Renal pelvis (tissue), 4 donors: Measurements from ENCODE around the gene FLNB. TPM values are rescaled to one million over a fixed set of nuclear protein-coding genes. Genes with fewer than 3 reads are reported as not detected.
"Not testable (repeated sequence)": the region's sequence is repeated elsewhere in the genome, so short reads cannot be mapped to it uniquely, and the experiment has no call there.

Experiments
- DNase-seq: peaks from one replicate; pipeline ENCODE4 v3.0.0-alpha.2; 2013
- polyA plus RNA-seq, 3 donors: library from polyadenylated mRNA; unstranded; fragments of 120-200 nt; gene quantifications; one replicate each; pipeline ENCODE4 v1.2.1, GENCODE V29; 2013; ENCODE audit not compliant: insufficient read length in 3 of 3

FLNB gene
- polyA plus RNA-seq, 3 donors = 174 to 181 (median 181) TPM

DNA sequence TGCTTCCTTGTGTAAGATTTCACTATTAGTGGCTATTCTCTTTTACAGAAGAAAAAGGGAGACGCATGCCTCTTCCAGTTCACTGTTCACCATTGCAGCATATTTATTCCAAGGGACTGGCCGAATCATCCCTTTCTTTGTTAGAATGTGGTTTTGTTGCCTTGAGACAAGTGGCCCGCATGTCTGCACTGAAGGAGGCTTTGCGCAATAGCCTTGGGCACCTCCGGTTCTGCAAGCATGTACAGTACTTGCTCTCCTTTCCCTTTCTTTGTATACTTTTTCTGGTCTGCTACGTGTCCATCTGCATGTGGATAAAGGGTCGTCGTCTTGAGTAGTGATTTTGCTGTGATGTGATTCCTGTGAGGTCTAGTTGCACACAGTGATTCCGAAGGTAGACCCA, 43.0 kb downstream of the FLNB start:
- DNase-seq = no peak

DNA sequence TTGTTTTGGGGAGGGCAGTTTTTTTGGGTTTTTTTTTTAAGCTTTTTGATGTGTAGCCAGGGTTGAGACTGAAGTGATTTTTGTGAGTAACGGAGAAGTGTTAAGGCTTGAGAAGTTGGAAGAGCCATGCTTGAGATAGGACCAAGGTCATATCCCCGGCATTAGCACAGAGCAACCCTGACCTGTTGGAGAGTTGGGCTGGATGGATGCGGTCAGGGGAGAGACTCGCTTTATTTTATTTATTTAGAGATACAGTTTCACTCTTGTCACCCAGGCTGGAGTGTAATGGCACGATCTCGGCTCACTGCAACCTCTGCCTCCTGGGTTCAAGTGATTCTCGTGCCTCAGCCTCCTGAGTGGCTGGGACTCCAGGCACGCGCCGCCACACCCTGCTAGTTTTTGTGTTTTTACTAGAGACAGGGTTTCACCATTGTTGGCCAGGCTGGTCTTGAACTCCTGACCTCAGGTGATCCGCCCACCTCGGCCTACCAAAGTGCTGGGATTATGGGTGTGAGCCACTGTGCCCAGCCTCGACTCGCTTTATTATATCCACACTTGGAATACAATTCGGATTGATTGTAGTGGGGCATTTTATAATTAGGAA, 43.5 kb downstream of the FLNB start:
- DNase-seq = not testable (repeated sequence)

DNA sequence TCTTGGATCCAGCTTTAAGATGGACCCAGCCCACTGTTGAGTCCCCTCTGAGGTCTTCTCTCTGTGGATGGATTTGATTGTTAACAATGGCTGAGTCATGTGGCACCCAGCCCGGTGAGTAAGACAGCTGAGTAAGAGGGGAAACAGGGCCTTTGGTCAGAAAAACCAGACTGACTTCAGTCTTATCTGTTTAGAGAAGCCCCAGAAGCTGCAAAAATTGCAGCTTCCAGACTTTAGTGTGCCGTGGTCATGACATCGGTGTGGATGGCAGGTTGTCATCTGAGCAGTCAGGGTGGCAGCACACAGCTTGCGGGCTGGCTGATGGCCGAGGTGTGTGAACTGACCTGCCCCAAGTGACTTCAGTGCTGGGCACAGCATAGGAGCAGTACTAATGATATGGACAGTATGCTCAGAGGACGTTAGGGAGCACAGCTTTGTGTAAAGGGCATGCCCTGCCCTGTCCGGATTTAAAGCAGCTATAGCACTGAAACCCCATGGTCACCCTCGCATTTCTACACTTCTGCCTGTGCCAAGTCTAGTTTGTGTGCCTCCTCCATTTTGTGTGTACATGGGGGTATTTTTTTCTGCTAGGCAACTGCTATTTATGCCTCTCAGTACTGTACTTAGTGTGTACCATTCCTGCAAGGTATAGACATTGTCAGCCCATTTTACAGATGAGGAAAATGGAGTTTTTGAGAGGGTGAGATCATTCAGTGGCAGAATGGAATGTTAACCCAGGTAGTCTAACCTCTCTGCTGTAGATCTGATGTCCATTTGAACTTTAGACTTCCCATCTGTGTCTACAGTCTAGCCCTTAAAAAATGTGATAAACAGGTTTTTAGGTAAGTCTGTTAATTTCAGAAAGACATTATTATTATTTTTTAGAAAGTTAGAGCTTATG, 44.4 kb downstream of the FLNB start:
- DNase-seq = no peak

DNA sequence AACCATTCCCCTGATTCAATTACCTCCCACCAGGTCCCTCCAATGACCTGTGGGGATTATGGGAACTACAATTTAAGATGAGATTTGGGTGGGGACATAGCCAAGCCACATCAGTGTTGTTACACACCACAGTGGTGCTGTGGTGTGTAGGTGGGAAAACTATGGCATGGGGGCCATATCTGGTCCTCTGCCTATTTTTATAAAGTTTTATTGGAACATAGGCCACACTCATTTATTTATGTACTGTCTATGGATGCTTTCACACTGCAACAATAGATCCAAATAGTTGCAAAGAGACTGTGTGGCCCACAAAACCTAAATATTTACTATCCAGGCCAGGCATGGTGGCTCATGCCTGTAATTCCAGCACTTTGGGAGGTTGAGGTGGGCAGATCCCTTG, 46.4 kb downstream of the FLNB start:
- DNase-seq = no peak

DNA sequence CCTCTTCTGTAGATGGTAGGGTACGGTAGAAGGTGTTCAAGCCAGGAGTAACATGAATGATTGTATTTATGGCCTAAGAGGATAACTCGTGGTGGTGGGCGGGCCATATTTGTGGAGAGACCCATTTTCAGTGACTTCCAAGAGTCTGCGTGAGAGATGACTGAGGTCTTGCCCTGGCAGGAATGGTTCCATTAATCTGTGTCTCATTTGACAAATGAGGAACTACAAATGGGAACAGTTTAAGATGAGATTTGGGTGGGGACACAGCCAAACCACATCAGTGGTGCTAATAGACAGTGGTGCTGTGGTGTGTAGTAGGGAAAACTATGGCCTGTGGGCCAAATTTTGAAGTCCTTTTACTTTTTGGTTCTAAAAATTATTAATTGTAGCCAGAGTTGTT, 47.1 kb downstream of the FLNB start:
- DNase-seq = no peak

DNA sequence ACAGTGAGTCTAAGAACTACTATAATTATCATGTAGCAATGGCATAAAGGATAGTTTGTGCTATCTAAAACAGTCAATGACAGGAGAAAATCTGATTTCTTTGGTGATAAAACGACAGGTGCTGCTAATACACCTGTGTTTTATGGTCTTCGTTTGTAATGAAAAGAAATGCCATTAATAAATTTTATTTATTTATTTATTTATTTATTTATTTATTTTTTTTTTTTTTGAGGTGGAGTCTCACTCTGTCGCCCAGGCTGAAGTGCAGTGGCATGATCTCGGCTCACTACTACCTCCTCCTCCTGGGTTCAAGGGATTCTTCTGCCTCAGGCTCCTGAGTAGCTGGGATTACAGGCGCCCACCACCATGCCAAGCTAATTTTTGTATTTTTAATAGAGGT, 47.7 kb downstream of the FLNB start:
- not testable (repeated sequence) for DNase-seq

DNA sequence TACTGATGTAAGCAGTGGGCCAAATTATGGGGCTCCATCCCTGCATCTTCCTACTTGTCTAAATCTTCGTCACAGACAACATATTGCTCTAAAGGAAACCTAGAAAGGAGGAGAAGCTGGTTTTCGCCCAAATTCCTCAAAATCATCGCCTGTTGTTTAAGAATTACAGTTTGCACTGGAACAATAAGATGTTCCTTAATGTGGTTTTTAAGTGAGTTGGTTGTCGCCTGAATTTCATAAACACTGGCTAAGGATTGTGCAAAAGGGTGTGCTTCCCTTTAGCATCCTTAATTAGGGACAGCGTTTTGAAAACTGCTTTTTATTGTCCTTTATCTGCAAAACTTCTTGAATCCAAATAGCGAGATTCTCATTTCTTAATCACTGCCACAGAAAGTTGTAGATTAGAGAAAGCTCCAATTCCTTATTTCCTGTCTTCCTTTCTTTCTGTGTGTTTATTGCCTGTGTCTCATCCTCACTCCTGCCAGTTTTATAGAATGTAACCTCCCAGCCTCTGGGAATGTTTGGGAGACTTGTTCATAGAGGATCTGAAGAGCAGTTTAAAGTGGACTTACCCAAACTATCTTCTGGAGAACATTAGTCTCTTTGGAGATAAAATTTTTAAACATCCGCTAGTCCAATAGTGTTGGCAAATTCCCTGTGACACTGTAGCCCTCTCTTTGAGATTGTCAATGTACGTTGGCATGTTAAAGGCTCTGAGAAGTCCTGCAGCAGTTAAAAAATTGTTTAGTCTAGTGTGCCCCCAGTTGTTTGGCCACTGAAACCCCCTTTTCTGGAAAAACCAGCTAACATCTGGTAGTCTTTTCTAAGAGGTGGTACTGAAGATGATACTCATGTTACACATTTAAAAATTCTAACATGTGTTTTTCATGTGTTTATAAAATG, 50.4 kb downstream of the FLNB start:
- DNase-seq = no peak

DNA sequence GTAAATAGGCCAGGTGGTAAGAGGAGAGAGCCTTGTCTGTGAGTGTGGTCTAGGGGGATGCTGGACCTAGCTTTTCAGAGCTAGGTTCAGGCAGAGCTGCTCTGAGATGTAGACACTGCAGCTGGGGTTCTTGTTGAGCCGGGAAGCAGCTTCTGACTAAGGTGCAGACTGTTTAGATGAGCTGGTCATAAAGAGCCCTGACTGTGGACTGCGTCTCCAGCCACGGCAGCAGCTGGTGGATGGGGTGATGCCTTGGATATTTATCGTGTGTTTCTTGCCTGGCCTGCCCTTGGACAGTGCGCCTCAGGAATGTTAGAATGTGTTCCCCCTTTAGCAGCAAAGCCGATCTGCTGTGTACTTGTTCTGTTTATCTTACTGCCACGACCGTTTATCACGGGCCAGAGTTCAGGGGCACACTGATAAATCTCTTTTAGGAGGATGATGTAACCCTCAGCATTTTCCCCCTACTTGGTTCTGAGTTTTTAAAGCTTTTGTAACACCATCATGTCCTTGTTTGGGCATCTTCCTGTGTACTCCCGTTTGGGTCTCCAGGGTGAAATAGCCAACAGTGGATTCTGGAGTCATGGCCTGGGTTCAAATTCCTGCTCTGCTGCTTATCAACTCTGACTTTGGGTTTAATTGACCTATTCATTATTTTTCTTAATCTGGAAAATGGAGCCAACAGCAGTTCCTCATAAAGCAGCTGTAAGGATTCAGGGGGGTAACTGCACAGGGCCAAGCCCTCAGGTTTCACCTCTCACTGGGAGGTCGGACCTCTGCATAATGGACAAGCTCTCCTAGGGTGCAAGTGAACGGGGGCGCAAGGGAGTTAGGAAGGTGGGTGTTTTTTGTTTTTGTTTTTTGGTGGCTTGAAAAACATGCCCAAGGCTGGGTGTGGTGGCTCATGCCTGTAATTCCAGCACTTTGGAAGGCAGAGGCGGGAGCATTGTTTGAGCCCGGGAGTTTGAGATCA, 51.4 kb downstream of the FLNB start:
- DNase-seq = peak; percentile 93

DNA sequence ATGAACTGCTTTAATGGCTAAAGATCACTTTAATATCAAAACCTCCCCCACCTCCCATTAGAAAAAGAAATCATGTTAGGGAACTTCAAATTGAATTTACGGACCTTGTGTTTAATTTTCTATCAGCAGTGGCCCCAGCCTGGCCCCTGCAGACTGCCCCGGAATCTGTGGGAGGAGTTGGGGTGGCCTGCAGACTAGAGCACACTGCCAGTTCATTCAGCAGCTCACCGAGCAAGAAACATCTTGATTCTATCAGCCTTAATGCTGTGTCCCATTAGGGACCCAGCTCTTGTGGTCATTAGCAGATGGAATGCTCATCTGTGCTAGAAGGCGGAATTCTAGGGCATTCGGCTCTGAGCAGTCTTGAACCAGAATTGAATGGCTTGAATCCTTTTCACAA, 54.2 kb downstream of the FLNB start:
- peak; percentile 79 for DNase-seq

DNA sequence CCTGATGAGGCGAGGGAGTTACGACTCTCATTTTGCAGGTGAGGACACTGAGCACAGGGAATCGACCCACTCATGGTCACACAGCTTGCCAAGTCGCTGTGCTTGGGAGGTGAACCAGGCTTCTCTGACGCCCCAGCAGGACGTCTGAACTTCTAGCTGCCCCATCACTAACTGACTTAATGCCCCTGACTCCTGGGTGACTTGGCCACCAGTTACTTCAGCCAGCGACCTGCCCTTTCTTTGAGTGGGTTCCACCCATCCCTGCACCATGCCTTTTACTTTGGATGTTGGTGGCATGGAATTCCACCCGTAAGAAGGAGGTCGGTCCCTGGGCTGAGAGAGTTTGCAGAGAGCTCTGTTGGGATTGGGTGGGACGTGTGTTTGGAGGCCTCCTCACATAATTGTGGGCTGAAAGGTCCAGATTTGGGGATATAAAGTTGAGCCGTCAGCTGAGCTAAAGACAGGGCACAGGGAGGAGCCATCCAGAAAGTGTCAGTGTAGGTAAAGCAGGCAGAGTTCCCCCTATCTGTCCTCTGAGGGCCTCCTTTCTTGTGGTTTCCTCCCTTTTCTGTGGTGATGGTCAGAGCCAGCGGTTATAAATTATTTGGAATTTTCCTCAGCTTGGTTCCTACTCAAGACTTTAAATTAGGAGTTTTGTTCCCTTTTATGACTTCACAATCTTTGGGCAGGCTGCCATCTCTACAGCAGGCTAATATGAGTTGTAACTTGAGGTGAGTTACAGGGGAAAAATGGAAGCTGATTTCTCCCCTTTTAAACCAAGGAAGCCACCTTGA, 55.0 kb downstream of the FLNB start:
- DNase-seq = no peak

DNA sequence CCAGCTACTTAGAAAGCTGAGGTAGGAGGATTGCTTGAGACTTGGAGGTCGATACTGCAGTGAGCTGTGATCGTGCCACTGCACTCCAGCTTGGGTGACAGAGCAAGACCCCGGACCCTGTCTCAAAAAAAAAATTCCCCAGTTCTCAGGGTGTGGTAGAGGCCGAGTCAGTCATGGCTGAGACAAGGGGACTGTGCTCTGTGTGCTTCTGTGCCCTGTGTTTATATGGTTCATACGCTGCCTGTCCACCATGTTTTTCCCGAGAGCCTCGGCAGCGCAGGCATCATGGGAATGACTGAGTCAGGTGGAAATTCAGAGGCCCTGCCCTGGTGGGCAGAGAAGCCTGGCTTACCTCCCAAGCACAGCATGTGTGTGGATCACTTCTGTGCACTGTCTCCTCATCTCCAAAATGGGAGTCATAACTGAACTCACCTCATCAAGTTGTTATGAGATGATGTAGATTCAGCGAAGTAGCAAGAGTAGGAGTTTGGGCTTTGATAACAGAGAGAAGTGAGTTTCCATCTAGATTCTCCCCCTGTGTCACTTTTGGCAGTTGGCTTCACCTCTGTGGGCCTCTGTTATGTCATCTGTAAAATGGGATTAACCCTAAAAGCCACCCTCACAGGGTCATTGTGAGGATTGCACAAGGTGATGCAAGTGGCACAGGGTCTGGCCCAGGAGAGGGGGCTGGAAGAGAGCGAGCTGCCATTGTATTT, 56.9 kb downstream of the FLNB start:
- DNase-seq = no peak

DNA sequence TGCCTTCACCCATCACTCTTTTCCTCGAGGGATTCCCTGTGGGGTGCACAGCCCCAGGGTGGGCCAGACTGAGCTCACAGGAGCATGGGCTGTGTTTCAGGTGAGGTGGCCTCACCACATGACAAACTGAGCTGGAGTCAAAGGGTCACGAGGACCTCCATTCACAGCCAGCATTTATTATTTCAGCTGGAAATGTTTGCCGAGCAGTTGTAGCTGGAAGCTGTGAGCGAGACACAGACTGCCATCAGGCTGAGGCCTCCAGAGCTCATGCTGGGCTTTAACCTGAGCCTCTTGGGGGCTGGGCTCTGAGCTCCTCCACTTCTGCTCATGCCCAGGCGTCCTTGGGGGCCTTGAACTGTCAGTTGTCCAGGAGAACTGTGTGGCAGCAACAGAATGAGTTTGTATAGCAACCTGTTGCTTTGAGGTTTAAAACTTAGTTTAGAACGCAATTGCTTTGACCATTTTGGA, 57.5 kb downstream of the FLNB start:
- no peak for DNase-seq

DNA sequence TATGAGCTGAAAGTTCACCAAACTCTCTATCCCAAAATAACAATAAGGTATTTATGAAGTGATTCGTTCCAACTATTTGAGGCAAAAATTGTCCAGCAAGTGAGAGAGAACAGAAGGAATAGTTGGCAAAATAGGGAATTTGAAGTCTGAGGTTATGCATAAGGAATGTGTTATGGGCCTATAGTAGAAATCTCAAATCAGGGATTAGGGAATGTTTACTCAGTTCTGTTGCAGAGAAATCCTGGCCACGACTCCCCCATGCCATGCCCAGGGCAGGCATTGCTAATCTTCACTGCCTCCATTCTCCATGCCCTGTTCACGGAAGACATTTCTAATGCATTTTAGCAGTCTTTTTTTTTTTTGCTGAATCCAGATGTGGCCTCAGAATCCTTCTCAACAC, 58.6 kb downstream of the FLNB start:
- DNase-seq = no peak

DNA sequence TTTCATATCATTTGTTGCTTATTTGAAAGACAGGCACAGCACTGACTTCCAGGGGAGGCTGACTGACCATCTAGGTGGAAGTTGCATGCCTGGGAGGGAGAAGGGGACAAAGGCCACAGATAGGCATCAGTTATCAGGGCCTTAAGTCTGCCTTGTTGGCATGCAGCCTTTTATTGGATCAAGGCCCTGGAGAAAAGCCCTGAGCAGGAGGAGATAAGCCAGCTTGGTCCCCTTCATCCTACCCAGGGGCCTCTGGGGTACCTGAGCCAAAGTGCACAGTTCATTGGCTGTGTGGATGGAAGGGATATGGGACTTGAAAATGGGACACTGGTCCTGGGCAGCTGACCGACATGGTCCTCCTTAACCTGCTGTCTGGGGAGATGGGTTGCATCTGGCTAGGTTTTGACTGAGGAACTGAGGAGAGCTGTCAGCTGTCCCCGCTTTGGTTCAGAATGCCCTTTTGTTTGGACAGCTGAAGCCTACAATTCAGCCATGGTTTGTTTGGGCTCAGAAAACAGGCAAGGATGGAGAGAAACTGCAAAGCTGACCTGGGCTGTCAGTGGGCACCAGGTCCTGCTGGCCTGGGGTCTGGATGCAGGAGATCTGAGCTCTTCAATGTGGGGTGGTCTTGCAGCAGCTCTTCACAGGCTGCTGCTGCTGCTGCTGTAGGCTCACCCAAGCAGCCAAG, 60.0 kb downstream of the FLNB start:
- no peak for DNase-seq

DNA sequence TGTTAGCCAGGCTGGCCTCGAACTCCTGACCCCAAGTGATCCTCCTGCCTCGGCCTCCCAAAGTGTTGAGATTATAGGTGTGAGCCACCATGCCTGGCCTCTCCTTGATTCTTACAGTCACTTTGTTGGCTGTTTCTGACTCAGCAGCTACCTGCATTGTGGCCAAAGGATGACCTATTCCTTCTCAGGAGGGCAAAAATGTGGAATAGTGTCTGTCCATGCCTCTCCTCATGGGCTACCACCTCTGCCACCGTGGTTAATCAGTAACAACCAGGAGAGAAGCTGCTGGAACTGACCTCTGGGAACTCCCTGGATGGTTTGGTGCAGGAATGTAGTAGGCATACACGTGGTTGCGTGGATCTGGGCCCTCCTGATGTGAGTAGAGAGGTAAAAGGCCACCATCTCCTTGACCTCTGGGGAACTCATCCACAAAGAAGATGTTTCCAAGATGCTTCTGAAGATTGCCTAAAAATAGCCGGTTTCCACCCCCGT, 63.3 kb downstream of the FLNB start:
- no peak for DNase-seq

DNA sequence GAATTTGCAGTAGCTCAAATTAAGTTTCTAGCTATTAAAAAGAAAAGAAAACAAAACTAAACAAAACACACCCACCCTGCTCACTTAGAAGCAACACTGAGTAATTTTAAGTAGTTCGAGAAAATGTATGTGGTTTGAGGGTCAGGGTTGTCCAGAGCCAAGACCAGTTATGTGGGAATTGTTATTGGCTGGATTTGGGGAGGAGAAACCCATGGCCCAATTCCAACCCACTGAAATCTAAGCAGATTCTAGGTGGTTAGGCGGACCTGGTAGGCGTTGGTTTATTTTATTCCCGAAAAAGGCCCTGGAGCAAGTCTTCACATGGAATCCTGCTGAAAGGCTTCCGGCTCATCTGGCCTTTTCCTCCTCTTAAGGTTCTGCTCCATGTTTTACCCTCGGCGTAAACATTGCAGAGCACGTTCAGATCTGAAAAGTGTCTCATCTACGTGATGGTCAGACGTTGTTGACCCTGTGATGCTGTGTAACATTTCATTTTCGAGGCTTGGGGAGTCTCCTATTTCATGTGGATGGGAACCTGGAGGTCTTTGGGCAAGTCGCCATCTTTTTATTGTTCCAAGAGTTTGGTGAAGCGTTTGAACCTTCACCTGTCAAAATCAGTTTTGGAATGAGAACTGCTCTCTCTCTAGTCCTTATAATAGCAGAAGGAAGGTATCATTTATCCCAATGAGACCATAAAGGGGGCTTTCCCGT, 64.0 kb downstream of the FLNB start:
- DNase-seq = no peak

DNA sequence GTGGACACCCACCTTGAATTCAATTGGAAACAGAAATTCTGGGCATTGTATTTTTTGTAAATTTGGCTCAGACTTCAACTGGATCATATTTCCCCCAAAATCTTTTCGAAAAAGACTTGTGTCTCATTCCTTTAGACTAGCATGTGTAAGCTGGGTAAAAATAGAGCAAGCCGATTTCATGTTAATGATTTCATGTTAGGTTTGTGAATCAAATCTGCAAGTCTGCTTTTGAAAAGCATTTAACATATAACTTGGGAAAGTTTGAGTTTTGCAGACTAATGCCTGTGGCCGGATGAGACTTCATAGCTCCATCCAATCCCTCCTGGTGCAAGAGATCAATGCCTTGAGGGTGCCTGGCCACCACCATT, 64.5 kb downstream of the FLNB start:
- no peak for DNase-seq
